ENCODE measurements around the gene C3orf52. TPM values are rescaled to one million over a fixed set of nuclear protein-coding genes. Genes with fewer than 3 reads are reported as not detected.

Gene C3orf52
- polyA plus RNA-seq, 1 donor from 2014 or later = 0.21 TPM

- TF ChIP-seq CTCF (IDR thresholded peaks at IDR 0.05; ENCODE audit: poor library complexity, severe bottlenecking) (no peak), POLR2AphosphoS5 (IDR thresholded peaks at IDR 0.05) (no peak), MXI1 (conservative IDR thresholded peaks at IDR 0.05; ENCODE audit: poor library complexity, severe bottlenecking) (no peak), RAD21 (conservative IDR thresholded peaks at IDR 0.05) (no peak), REST (IDR thresholded peaks at IDR 0.05; ENCODE audit: borderline replicate concordance) (no peak), SMC3 (conservative IDR thresholded peaks at IDR 0.05; ENCODE audit: poor library complexity) (no peak)
- Histone ChIP-seq H3K9me3 (ENCODE audit: low read length) (no peaks in the 10 kb centered on the region), H3K79me2 (replicated peaks; ENCODE audit: insufficient read depth, low read length) (no peaks in the 10 kb centered on the region), H3K27me3 (ENCODE audit: insufficient read depth, low read depth, low read length) (no peaks in the 10 kb centered on the region), H3K4me3 (ENCODE audit: low read length) (no peak overlapping the region), H2AFZ (ENCODE audit: low read depth, low read length) (no peak overlapping the region), H3K9ac (ENCODE audit: low read length) (no peak overlapping the region), H3K9me2 (ENCODE audit: insufficient read depth, low read length) (no peaks in the 10 kb centered on the region), H3K27ac (ENCODE audit: low read length) (no peak overlapping the region), H3K4me2 (ENCODE audit: low read length) (no peak overlapping the region), H3K36me3 (ENCODE audit: insufficient read depth, low read length) (no peaks in the 10 kb centered on the region), H4K20me1 (ENCODE audit: insufficient read depth) (no peaks in the 10 kb centered on the region), H3F3A (ENCODE audit: insufficient read depth, low read length, poor library complexity, severe bottlenecking) (no peaks in the 10 kb centered on the region)
Observed at GRCh38 chr3:112078125-112079083, 7.8 kb upstream of the C3orf52 start.

- Histone ChIP-seq H3K36me3 (ENCODE audit: insufficient read depth, low read length) (no peaks in the 10 kb centered on the region), H3K4me2 (ENCODE audit: low read length) (no peak overlapping the region), H3K9me2 (ENCODE audit: insufficient read depth, low read length) (no peaks in the 10 kb centered on the region), H3K27ac (ENCODE audit: low read length) (no peak overlapping the region), H3K27me3 (ENCODE audit: insufficient read depth, low read depth, low read length) (peaks cover 24% of the 10 kb centered on the region), H4K20me1 (ENCODE audit: insufficient read depth) (no peaks in the 10 kb centered on the region), H3K4me3 (ENCODE audit: low read length) (no peak overlapping the region), H3K9ac (ENCODE audit: low read length) (no peak overlapping the region), H3K9me3 (ENCODE audit: low read length) (no peaks in the 10 kb centered on the region), H3K79me2 (replicated peaks; ENCODE audit: insufficient read depth, low read length) (no peaks in the 10 kb centered on the region), H3F3A (ENCODE audit: insufficient read depth, low read length, poor library complexity, severe bottlenecking) (no peaks in the 10 kb centered on the region), H2AFZ (ENCODE audit: low read depth, low read length) (no peak overlapping the region)
- TF ChIP-seq TAF1 (IDR thresholded peaks at IDR 0.05; ENCODE audit: low read depth) = no peak
- TF ChIP-seq REST (IDR thresholded peaks at IDR 0.05; ENCODE audit: borderline replicate concordance) = no peak
- TF ChIP-seq RAD21 (conservative IDR thresholded peaks at IDR 0.05) = no peak
- TF ChIP-seq POLR2AphosphoS5 (IDR thresholded peaks at IDR 0.05) = no peak
- no peak for TF ChIP-seq EZH2 (IDR thresholded peaks at IDR 0.05; ENCODE audit: borderline replicate concordance, insufficient read depth, low read length, poor library complexity, severe bottlenecking)
- TF ChIP-seq CTCF (IDR thresholded peaks at IDR 0.05; ENCODE audit: poor library complexity, severe bottlenecking) = no peak
- TF ChIP-seq SMC3 (conservative IDR thresholded peaks at IDR 0.05; ENCODE audit: poor library complexity) = no peak
- no peak for TF ChIP-seq MXI1 (conservative IDR thresholded peaks at IDR 0.05; ENCODE audit: poor library complexity, severe bottlenecking)
- TF ChIP-seq EP300 (conservative IDR thresholded peaks at IDR 0.05; ENCODE audit: poor library complexity, severe bottlenecking) = no peak
Observed at GRCh38 chr3:112083239-112083638, 3.0 kb upstream of the C3orf52 start.
